GM12874 (cell line): Measurements from ENCODE around the gene CFHR4.

Experiments
- CTCF ChIP-seq: IDR thresholded peaks from 2 replicates; pipeline ENCODE4 v1.5.1; 2011; ENCODE audit warnings: low read depth, mild to moderate bottlenecking, control low read depth, low read length, moderate library complexity; ENCODE audit not compliant: insufficient read depth

CFHR4 gene

GRCh38 chr1:196960854-196961253 lies 73.0 kb downstream of the CFHR4 start:
- no peak for TF ChIP-seq CTCF
